HG03460 (cell line): ENCODE results near the gene CTNNAL1.

Experiments
- ATAC-seq: cut with Tn5 transposase; IDR thresholded peaks from one replicate; pipeline ENCODE4 v1.9.1; 2021; ENCODE audit not compliant: unreplicated experiment

CTNNAL1 gene

DNA sequence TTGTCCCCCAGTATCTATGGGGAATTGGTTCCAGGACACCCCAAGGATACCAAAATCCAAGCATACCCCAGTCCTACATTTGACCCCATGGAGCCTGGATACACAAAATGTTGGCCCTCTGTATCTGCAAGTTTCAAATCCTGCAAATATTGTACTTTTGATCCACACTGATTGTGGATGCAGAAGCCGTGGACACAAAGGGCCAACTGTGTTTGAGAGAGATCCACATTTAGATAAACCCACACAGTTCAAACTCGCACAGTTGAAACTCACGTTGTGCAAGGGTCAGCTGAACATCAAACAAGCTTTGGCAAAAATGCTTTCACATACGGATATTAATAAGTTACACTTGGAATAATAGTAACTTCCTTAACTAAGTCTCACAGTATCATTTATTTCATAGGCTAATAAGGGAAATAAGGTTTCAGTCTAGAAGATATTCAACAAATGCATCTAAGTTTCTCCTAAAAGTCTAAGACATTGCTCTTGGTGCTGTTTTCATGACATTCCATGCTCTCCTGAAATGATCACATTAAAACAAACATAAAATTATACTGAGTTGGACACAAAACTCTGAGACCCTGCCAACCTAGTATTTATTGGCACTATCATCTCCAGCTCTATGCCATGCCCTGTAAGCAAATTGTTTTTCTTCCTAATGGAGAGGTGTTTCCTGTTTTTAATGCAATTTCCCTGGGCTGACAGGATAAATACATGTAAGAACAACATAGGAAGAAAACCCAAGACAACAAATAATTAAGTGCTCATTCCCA, 118.9 kb downstream of the CTNNAL1 start:
- ATAC-seq: no peak
